ENCODE data around the gene BACE2.

BACE2 gene

GRCh38 chr21:41167348-41168342, at the start of gene BACE2:
Gene BACE2, plus strand, starts transcription at chr21:41168160. Its CDS starts 104 bp downstream, at chr21:41168264.
- in situ Hi-C loops (cut with MboI; ENCODE audit: low sequenced_read_pairs): no loop called here

- in situ Hi-C loops (cut with MboI; ENCODE audit: low sequenced_read_pairs): no loop called here
Measured at GRCh38 chr21:41119901-41120300, 48.1 kb upstream of the BACE2 start.

GRCh38 chr21:41120997-41121396, 47.0 kb upstream of the BACE2 start:
- in situ Hi-C loops (cut with MboI; ENCODE audit: low sequenced_read_pairs): no loop called here

- in situ Hi-C loops (cut with MboI; ENCODE audit: low sequenced_read_pairs): no loop called here
Measured at GRCh38 chr21:41121785-41122415, 46.1 kb upstream of the BACE2 start.

- in situ Hi-C loops (cut with MboI; ENCODE audit: low sequenced_read_pairs): no loop called here
Measured at GRCh38 chr21:41124641-41125201, 43.2 kb upstream of the BACE2 start.

- in situ Hi-C loops (cut with MboI; ENCODE audit: low sequenced_read_pairs): no loop called here
Measured at GRCh38 chr21:41128981-41129380, 39.0 kb upstream of the BACE2 start.

- in situ Hi-C loops (cut with MboI; ENCODE audit: low sequenced_read_pairs): no loop called here
Measured at GRCh38 chr21:41130883-41131282, 37.1 kb upstream of the BACE2 start.

- in situ Hi-C loops (cut with MboI; ENCODE audit: low sequenced_read_pairs): no loop called here
Measured at GRCh38 chr21:41133874-41134522, 34.0 kb upstream of the BACE2 start.

- in situ Hi-C loops (cut with MboI; ENCODE audit: low sequenced_read_pairs): no loop called here
Measured at GRCh38 chr21:41135746-41136145, 32.2 kb upstream of the BACE2 start.

- in situ Hi-C loops (cut with MboI; ENCODE audit: low sequenced_read_pairs): no loop called here
Measured at GRCh38 chr21:41136286-41136685, 31.7 kb upstream of the BACE2 start.

- in situ Hi-C loops (cut with MboI; ENCODE audit: low sequenced_read_pairs): no loop called here
Measured at GRCh38 chr21:41137401-41137800, 30.6 kb upstream of the BACE2 start.

- in situ Hi-C loops (cut with MboI; ENCODE audit: low sequenced_read_pairs): no loop called here
Measured at GRCh38 chr21:41137889-41138288, 30.1 kb upstream of the BACE2 start.

GRCh38 chr21:41138711-41139110, 29.2 kb upstream of the BACE2 start:
- in situ Hi-C loops (cut with MboI; ENCODE audit: low sequenced_read_pairs): no loop called here

- in situ Hi-C loops (cut with MboI; ENCODE audit: low sequenced_read_pairs): no loop called here
Measured at GRCh38 chr21:41139275-41139674, 28.7 kb upstream of the BACE2 start.

GRCh38 chr21:41139951-41140350, 28.0 kb upstream of the BACE2 start:
- in situ Hi-C loops (cut with MboI; ENCODE audit: low sequenced_read_pairs): no loop called here

- in situ Hi-C loops (cut with MboI; ENCODE audit: low sequenced_read_pairs): no loop called here
Measured at GRCh38 chr21:41141031-41141457, 26.9 kb upstream of the BACE2 start.

- in situ Hi-C loops (cut with MboI; ENCODE audit: low sequenced_read_pairs): no loop called here
Measured at GRCh38 chr21:41142051-41142795, 25.7 kb upstream of the BACE2 start.

- in situ Hi-C loops (cut with MboI; ENCODE audit: low sequenced_read_pairs): no loop called here
Measured at GRCh38 chr21:41143596-41144325, 24.2 kb upstream of the BACE2 start.

- in situ Hi-C loops (cut with MboI; ENCODE audit: low sequenced_read_pairs): no loop called here
Measured at GRCh38 chr21:41147096-41147978, 20.6 kb upstream of the BACE2 start.
